Measurements from ENCODE around the gene EIF4G1. TPM values are rescaled to one million over a fixed set of nuclear protein-coding genes. Genes with fewer than 3 reads are reported as not detected.
"Not testable (repeated sequence)": the region's sequence is repeated elsewhere in the genome, so short reads cannot be mapped to it uniquely, and the experiment has no call there.

Gene EIF4G1, protein sequence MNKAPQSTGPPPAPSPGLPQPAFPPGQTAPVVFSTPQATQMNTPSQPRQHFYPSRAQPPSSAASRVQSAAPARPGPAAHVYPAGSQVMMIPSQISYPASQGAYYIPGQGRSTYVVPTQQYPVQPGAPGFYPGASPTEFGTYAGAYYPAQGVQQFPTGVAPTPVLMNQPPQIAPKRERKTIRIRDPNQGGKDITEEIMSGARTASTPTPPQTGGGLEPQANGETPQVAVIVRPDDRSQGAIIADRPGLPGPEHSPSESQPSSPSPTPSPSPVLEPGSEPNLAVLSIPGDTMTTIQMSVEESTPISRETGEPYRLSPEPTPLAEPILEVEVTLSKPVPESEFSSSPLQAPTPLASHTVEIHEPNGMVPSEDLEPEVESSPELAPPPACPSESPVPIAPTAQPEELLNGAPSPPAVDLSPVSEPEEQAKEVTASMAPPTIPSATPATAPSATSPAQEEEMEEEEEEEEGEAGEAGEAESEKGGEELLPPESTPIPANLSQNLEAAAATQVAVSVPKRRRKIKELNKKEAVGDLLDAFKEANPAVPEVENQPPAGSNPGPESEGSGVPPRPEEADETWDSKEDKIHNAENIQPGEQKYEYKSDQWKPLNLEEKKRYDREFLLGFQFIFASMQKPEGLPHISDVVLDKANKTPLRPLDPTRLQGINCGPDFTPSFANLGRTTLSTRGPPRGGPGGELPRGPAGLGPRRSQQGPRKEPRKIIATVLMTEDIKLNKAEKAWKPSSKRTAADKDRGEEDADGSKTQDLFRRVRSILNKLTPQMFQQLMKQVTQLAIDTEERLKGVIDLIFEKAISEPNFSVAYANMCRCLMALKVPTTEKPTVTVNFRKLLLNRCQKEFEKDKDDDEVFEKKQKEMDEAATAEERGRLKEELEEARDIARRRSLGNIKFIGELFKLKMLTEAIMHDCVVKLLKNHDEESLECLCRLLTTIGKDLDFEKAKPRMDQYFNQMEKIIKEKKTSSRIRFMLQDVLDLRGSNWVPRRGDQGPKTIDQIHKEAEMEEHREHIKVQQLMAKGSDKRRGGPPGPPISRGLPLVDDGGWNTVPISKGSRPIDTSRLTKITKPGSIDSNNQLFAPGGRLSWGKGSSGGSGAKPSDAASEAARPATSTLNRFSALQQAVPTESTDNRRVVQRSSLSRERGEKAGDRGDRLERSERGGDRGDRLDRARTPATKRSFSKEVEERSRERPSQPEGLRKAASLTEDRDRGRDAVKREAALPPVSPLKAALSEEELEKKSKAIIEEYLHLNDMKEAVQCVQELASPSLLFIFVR (N-terminal part only)
- 100 to 1,000 TPM; 479 to 556 TPM for total RNA-seq

DNA sequence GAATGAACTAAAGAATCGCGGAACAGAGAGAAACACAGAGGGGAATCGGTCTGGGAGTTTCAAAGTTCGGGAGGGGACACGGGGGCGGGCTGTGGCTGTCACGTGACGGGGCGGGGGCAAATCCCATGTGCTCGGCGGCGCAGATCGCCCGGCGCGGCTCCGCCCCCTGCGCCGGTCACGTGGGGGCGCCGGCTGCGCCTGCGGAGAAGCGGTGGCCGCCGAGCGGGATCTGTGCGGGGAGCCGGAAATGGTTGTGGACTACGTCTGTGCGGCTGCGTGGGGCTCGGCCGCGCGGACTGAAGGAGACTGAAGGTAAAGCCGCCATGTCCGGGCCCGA lies at the start of gene EIF4G1:
TSS of gene EIF4G1 (plus strand) at position 244 of the 337 bp plus-strand sequence. CDS start 1,191 bp downstream, outside the sequence.
- DNase-seq (peak; percentile 96), ATAC-seq (peak; percentile 89)
- POLR2A ChIA-PET: interaction anchor here (0.7 kb wide), 1 partner anchor 104 kb away, joined by 3 read pairs; no protein-coding TSS in a partner anchor
- H3K4me3 Mint-ChIP-seq: peak within 1 kb of the TSS; percentile 84
- H3K9me3 Mint-ChIP-seq (ENCODE audit: low read depth): no peaks in the 10 kb centered on the region
- CTCF ChIA-PET: no interaction called here
- H3K27ac Mint-ChIP-seq: peak within 1 kb of the TSS; percentile 90
- intact Hi-C loops (cut with DNase I, micrococcal nuclease): loop anchor here (1.0 to 2.0 kb wide), 7 partner anchors 15 to 140 kb away; partner anchors contain the start of genes EEF1AKMT4 (in 2 of the 2), PSMD2 (in 2 of the 2), ABCF3 (in 1 of the 2) and AP2M1 (in 1 of the 2)
- peaks cover 33% of the 10 kb centered on the region for H3K36me3 Mint-ChIP-seq (ENCODE audit: low read depth)
- H3K27me3 Mint-ChIP-seq: no peaks in the 10 kb centered on the region
- H3K4me1 Mint-ChIP-seq: peaks cover 29% of the 10 kb centered on the region

DNA sequence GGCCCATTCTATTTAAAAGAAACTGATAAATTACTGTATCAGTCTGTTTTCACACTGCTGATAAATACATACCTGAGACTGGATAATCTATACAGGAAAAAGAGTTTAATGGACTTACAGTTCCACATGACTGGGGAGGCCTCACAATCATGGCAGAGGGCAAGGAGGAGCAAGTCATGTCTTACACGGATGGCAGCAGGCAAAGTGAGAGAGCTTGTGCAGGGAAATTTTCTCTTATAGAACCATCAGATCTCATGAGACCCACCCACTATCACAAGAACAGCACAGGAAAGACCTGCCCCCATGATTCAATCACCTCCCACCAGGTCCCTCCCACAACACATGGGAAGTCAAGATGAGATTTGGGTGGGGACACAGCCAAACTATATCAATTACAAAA lies 47.2 kb upstream of the EIF4G1 start:
- H3K36me3 Mint-ChIP-seq (ENCODE audit: low read depth); H3K4me1 Mint-ChIP-seq; POLR2A ChIA-PET; H3K4me3 Mint-ChIP-seq; DNase-seq; H3K9me3 Mint-ChIP-seq (ENCODE audit: low read depth); CTCF ChIA-PET; H3K27ac Mint-ChIP-seq; ATAC-seq: not testable (repeated sequence)
- intact Hi-C loops (cut with DNase I, micrococcal nuclease): loop anchor here in 1 of 2 experiments (10.0 kb wide), 1 partner anchor 842 kb away; the partner anchor contains the start of gene MCF2L2
- peaks cover 27% of the 10 kb centered on the region for H3K27me3 Mint-ChIP-seq

DNA sequence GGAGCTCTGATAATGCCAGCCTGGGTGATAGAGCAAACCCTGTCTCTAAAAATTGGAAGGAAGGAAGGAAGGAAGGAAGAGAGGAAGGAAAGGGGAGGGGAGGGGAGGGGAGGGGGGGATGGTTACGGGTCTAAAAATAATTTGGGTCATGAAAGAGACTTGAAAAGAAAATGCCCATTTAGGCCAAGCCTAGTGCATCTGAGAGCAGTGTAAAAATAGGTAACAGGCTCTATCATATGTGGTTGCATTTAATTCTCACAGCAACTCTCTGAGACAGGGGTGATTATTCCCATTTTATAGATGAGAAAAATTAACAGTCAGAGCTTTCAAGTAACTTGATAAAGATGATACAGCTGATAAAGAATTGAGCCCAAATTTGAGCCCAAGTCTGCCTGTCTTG lies 42.1 kb upstream of the EIF4G1 start:
- POLR2A ChIA-PET: no interaction called here
- ATAC-seq (no peak), DNase-seq (no peak)
- Mint-ChIP-seq H3K4me1 (no peaks in the 10 kb centered on the region), H3K9me3 (ENCODE audit: low read depth) (peaks cover 2% of the 10 kb centered on the region), H3K36me3 (ENCODE audit: low read depth) (peaks cover 1% of the 10 kb centered on the region), H3K27ac (no peak overlapping the region), H3K27me3 (peaks cover 27% of the 10 kb centered on the region), H3K4me3 (no peak overlapping the region)
- intact Hi-C loops (cut with DNase I, micrococcal nuclease): no loop called here
- CTCF ChIA-PET: interaction anchor here (1.2 to 1.6 kb wide), 2 partner anchors 23 to 44 kb away, joined by 3 to 4 read pairs; partner anchors contain the start of gene EEF1AKMT4

DNA sequence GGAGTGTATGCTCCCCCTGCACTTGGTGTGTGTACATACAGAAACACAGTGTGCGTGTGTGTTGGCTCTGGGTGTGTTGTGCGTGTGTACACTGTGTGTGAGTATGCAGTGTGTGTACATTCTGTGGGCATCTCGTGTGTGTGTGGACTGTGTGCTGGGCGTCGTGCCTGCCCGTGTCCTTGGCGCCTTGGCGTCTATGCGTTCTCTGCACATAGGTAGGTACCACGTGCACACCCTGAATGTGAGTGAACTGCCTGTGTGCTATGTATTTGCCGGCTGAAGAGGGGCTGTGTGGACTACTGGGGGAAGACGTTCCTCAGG lies 39.1 kb upstream of the EIF4G1 start:
- no peaks in the 10 kb centered on the region for H3K9me3 Mint-ChIP-seq (ENCODE audit: low read depth)
- DNase-seq: no peak
- ATAC-seq: no peak
- CTCF ChIA-PET: no interaction called here
- no peak overlapping the region for H3K27ac Mint-ChIP-seq
- H3K4me1 Mint-ChIP-seq: no peaks in the 10 kb centered on the region
- peaks cover 30% of the 10 kb centered on the region for H3K27me3 Mint-ChIP-seq
- POLR2A ChIA-PET: no interaction called here
- intact Hi-C loops (cut with DNase I, micrococcal nuclease): no loop called here
- H3K36me3 Mint-ChIP-seq (ENCODE audit: low read depth): no peaks in the 10 kb centered on the region
- no peak overlapping the region for H3K4me3 Mint-ChIP-seq

DNA sequence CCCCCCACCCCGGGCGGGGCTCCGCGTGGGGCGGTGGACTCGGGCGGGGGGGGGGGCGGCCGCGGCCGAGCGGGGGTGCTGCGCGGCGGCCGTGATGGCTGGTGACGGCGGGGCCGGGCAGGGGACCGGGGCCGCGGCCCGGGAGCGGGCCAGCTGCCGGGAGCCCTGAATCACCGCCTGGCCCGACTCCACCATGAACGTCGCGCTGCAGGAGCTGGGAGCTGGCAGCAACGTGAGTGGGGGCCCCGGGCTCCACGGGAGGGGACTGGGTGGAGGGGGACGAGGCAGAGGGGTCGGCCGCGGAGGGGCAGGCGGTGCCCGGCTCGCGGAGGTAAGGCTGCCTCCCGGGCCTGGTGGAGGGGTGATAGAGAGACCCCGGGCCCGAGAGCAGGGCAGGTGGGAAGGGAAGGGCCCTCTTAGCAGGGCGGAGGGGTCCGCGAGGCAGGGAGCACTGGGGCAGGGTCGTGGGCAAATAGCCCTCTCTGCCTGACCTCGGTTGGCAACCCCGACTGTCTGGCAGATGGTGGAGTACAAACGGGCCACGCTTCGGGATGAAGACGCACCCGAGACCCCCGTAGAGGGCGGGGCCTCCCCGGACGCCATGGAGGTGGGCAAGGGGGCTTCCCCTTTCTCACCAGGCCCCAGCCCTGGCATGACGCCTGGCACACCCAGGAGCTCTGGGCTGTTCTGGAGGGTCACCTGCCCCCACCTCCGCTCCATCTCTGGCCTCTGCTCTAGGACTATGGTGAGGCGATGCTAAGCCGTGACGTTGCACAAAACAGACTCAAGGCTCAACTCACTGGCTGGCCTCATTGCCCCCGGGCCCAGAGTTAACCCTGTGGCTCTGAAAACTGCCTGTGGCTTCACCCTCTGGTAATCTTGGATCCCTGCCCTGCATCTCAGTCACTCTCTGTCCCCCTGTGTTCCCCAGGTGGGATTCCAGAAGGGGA lies 38.2 kb upstream of the EIF4G1 start, which contains the start of gene ECE2:
TSS of gene ECE2 (plus strand) at position 62 of the 950 bp plus-strand sequence. CDS start at position 194, 132 bp downstream.
- no peak for DNase-seq
- H3K36me3 Mint-ChIP-seq (ENCODE audit: low read depth): no peaks in the 10 kb centered on the region
- CTCF ChIA-PET: interaction anchor here (0.7 kb wide), 1 partner anchor 18 kb away, joined by 3 read pairs; no protein-coding TSS in a partner anchor
- H3K4me1 Mint-ChIP-seq: no peaks in the 10 kb centered on the region
- POLR2A ChIA-PET: no interaction called here
- H3K4me3 Mint-ChIP-seq: no peak within 1 kb of the TSS
- H3K27ac Mint-ChIP-seq: no peak within 1 kb of the TSS
- no peaks in the 10 kb centered on the region for H3K9me3 Mint-ChIP-seq (ENCODE audit: low read depth)
- peaks cover 30% of the 10 kb centered on the region for H3K27me3 Mint-ChIP-seq
- intact Hi-C loops (cut with DNase I, micrococcal nuclease): no loop called here
- ATAC-seq: no peak

DNA sequence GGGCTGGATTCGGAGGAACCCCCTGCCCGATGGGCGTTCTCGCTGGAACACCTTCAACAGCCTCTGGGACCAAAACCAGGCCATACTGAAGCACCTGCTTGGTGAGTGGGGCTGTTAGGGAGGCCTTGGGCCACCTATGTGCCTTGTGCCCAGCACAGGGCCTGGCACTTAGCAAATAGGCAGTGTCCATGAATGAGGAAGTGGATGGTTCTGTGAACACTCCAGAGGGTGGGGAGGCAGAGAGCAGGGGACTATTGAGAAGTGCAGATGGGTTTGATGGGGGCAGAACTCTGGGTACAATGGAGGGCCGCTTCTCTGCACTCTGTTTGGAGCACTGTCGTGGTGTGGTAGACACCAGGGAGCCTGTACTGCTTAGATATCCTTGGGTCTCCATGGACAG lies 37.0 kb upstream of the EIF4G1 start:
- no peaks in the 10 kb centered on the region for H3K4me1 Mint-ChIP-seq
- CTCF ChIA-PET: no interaction called here
- H3K27me3 Mint-ChIP-seq: peaks cover 30% of the 10 kb centered on the region
- H3K27ac Mint-ChIP-seq: no peak overlapping the region
- ATAC-seq: no peak
- intact Hi-C loops (cut with DNase I, micrococcal nuclease): no loop called here
- H3K36me3 Mint-ChIP-seq (ENCODE audit: low read depth): no peaks in the 10 kb centered on the region
- no peaks in the 10 kb centered on the region for H3K9me3 Mint-ChIP-seq (ENCODE audit: low read depth)
- POLR2A ChIA-PET: no interaction called here
- H3K4me3 Mint-ChIP-seq: no peak overlapping the region
- DNase-seq: no peak

DNA sequence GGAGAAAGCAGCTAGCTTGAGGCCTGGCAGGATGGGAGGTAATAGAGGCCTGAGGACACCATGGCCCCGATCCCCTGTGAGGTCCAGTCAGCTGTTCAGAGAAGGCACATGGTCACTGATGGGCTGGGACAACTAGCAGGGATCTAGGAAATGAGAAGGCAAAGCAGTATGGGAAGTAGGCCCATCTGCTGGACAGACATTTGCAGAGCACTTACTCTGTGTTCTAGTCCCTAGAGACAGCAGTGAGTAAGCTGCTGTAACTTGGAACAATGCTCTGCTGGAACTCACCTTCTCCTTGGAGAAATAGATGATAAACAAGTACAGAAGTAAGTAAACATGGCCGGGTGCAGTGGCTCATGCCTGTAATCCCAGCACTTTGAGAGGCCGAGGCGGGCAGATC lies 31.5 kb upstream of the EIF4G1 start:
- ATAC-seq (no peak), DNase-seq (no peak)
- no peaks in the 10 kb centered on the region for H3K36me3 Mint-ChIP-seq (ENCODE audit: low read depth)
- CTCF ChIA-PET: interaction anchor here (3.4 kb wide), 1 partner anchor 56 kb away, joined by 14 read pairs; no protein-coding TSS in a partner anchor
- no peaks in the 10 kb centered on the region for H3K9me3 Mint-ChIP-seq (ENCODE audit: low read depth)
- H3K27me3 Mint-ChIP-seq: peaks cover 8% of the 10 kb centered on the region
- intact Hi-C loops (cut with DNase I, micrococcal nuclease): no loop called here
- H3K4me1 Mint-ChIP-seq: no peaks in the 10 kb centered on the region
- H3K27ac Mint-ChIP-seq: no peak overlapping the region
- POLR2A ChIA-PET: no interaction called here
- H3K4me3 Mint-ChIP-seq: no peak overlapping the region

DNA sequence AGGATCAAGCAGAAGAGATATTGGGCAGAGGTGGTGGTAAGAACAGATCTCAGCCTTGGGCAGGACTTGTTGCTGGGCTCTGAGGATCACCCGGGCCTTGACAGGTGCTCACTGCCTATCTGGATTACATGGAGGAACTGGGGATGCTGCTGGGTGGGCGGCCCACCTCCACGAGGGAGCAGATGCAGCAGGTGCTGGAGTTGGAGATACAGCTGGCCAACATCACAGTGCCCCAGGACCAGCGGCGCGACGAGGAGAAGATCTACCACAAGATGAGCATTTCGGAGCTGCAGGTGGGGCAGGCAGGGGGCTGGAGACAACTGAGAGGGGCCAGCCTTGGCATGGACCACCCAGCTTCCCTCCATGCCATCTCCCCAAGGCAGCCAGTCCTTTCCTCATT lies 30.7 kb upstream of the EIF4G1 start:
- Mint-ChIP-seq H3K27ac (no peak overlapping the region), H3K4me3 (no peak overlapping the region), H3K27me3 (peaks cover 7% of the 10 kb centered on the region), H3K9me3 (ENCODE audit: low read depth) (no peaks in the 10 kb centered on the region), H3K36me3 (ENCODE audit: low read depth) (no peaks in the 10 kb centered on the region), H3K4me1 (no peaks in the 10 kb centered on the region)
- intact Hi-C loops (cut with DNase I, micrococcal nuclease): no loop called here
- DNase-seq: no peak
- POLR2A ChIA-PET: interaction anchor here (0.6 kb wide), 1 partner anchor 515 kb away, joined by 3 read pairs; no protein-coding TSS in a partner anchor
- CTCF ChIA-PET: interaction anchor here (2.1 to 3.4 kb wide), 2 partner anchors 57 to 386 kb away, joined by 6 to 14 read pairs; no protein-coding TSS in a partner anchor
- ATAC-seq: no peak

DNA sequence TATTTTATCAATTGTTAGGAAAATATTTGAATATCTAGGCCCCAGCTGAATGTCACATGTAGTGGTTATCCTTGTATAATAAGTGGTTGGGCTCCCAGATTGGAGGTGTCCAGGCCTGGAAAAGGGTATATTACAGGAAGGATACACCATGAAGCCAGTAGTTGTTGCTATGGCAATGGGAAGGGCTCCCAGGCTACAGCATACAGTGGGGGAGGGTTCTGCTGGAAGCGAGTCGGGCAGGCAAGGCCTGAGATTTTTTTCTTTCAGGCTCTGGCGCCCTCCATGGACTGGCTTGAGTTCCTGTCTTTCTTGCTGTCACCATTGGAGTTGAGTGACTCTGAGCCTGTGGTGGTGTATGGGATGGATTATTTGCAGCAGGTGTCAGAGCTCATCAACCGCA lies 29.7 kb upstream of the EIF4G1 start:
- peaks cover 9% of the 10 kb centered on the region for H3K27me3 Mint-ChIP-seq
- POLR2A ChIA-PET: interaction anchor here (0.5 to 0.7 kb wide), 2 partner anchors 37 to 58 kb away, joined by 3 read pairs; no protein-coding TSS in a partner anchor
- peak; percentile 61 for DNase-seq
- H3K27ac Mint-ChIP-seq: no peak overlapping the region
- H3K4me1 Mint-ChIP-seq: no peaks in the 10 kb centered on the region
- intact Hi-C loops (cut with DNase I, micrococcal nuclease): no loop called here
- peak; percentile 77 for ATAC-seq
- CTCF ChIA-PET: interaction anchor here (0.5 to 3.4 kb wide), 3 partner anchors 30 to 387 kb away, joined by 4 to 14 read pairs (median 6); no protein-coding TSS in a partner anchor
- no peak overlapping the region for H3K4me3 Mint-ChIP-seq
- no peaks in the 10 kb centered on the region for H3K36me3 Mint-ChIP-seq (ENCODE audit: low read depth)
- no peaks in the 10 kb centered on the region for H3K9me3 Mint-ChIP-seq (ENCODE audit: low read depth)

DNA sequence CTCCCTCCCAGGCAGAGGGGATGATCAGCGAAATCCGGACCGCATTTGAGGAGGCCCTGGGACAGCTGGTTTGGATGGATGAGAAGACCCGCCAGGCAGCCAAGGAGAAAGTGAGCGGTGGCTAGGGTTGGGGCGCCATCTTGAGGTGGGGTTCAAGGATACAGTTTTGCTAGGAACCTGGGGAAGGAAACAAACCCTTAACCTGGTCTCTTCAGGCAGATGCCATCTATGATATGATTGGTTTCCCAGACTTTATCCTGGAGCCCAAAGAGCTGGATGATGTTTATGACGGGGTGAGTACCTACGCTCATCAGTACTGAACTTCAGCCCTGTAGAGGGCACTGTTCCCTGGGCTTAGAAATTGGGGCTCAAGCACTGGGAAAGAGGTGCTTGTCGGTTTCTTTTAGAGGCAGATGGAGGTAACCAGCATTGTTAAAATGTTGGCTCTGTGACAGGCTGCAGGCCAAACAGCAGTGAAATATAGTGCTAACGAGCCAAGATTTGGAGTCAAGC lies 24.9 kb upstream of the EIF4G1 start:
- H3K36me3 Mint-ChIP-seq (ENCODE audit: low read depth): no peaks in the 10 kb centered on the region
- DNase-seq (peak; percentile 85), ATAC-seq (peak; percentile 87)
- intact Hi-C loops (cut with DNase I, micrococcal nuclease): loop anchor here (1.0 to 2.0 kb wide), 5 partner anchors 39 to 394 kb away; no protein-coding TSS in a partner anchor
- no peak overlapping the region for H3K4me3 Mint-ChIP-seq
- POLR2A ChIA-PET: no interaction called here
- no peaks in the 10 kb centered on the region for H3K9me3 Mint-ChIP-seq (ENCODE audit: low read depth)
- H3K27ac Mint-ChIP-seq: no peak overlapping the region
- H3K27me3 Mint-ChIP-seq: peaks cover 9% of the 10 kb centered on the region
- no peaks in the 10 kb centered on the region for H3K4me1 Mint-ChIP-seq
- CTCF ChIA-PET: interaction anchor here (0.6 to 1.4 kb wide), 12 partner anchors 20 to 394 kb away, joined by 3 to 14 read pairs (median 4); no protein-coding TSS in a partner anchor

Measured in activated CD4-positive, alpha-beta T cell treated with anti-CD3 and anti-CD28 coated beads for 36 hours (primary cell).